ENCODE measurements around the gene MORN5.

The MORN5 gene

DNA sequence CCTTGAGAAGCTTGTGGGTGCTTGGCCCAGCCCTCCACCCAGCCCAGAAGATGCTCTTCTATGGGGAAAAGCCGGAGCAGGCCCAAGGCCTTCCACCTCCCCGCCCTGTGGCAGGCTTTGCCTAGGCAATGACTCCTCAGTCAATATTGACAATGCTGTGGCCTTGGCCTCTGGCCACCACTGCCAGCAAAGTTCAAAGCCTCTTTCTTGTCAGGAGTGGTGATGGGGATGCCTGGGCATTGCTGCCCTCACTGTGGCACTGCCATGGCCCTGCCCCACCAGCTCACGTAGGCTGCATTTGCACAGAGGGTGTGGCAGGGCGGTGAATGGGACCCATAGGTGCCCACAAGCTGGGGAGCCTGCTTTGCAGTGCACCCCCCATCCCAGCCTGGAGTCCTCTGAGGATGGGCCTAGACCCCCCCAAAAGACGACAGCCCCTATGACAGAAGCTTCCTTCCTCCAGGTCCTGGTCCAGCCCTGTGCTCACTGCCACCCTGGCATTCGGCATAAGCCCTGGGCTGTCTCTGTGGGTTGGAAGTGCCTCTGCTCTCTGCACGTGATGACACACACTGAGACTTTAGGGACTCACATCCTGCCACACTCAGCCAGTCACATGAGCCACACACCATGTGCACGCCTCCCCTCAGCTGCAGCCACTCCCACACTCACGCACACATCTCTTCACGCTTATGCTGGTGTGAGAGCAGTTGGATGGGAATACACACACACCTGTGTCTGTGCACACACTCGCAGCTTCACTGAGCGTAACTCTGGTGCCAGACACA, 31.1 kb downstream of the MORN5 start:
- DNase-seq (no peak), ATAC-seq (peak; percentile 45)
- H3K4me3 Mint-ChIP-seq: no peak overlapping the region
- no peaks in the 10 kb centered on the region for H3K9me3 Mint-ChIP-seq
- no peaks in the 10 kb centered on the region for H3K4me1 Mint-ChIP-seq
- peak overlapping the region in 1 of 2 donors; percentile 28 for H3K27ac Mint-ChIP-seq
- H3K27me3 Mint-ChIP-seq: no peaks in the 10 kb centered on the region

DNA sequence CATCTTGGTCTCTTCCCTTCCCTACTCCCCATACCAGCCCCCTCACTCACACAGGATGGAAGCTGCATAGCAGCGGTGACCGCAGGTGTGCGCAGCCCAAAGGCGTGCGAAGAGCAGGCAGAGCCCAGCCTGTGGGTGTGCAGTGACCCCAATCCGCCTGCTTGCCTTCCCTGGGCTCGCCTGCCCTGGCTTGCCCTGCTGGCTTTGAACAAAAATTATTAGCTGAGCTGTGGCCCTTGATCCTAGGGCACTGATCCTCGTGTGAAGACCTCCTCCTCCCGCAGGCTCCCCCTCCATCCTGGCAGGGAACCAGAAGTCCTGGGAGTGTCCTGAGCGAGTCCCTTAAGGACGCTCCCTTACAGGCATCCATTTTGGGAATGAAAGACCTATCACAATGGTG, 31.9 kb downstream of the MORN5 start:
- Mint-ChIP-seq H3K4me3 (no peak overlapping the region), H3K4me1 (no peaks in the 10 kb centered on the region), H3K9me3 (no peaks in the 10 kb centered on the region), H3K27me3 (no peaks in the 10 kb centered on the region), H3K27ac (peak overlapping the region in 1 of 2 donors; percentile 78)
- ATAC-seq (no peak), DNase-seq (no peak)

DNA sequence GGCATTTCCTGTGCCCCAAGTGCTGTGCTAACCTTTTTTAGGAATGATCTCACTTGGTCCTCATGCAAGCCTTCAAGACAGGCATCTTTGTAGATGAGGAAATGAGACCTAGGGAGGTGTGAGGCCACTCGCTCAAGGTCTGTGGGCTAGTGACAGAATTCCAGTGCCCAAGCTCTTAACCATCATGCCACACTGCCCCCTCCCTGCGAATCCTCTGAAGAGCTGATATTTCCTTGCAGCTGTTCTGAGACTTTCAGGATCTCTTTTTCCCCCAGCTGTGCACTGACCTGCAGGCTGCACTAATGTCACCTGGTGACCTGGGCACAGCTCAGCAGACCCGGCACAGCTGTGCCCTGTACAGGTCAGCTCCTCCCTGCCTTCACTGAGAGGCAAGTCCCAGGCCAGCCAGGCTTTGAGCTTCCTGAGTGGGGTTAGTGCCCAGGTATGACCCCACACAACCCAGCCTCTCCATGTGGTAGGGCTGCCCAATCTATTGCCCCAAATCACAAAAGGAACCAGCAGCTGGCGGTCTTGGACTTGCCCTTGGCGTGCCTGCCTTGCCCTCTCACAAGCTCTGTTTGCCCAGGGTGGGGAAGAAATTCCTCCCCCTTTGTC, 32.7 kb downstream of the MORN5 start:
- Mint-ChIP-seq H3K4me3 (no peak overlapping the region), H3K27me3 (peaks cover 5% of the 10 kb centered on the region), H3K9me3 (no peaks in the 10 kb centered on the region), H3K27ac (no peak overlapping the region), H3K4me1 (no peaks in the 10 kb centered on the region)
- DNase-seq: no peak
- no peak for ATAC-seq

DNA sequence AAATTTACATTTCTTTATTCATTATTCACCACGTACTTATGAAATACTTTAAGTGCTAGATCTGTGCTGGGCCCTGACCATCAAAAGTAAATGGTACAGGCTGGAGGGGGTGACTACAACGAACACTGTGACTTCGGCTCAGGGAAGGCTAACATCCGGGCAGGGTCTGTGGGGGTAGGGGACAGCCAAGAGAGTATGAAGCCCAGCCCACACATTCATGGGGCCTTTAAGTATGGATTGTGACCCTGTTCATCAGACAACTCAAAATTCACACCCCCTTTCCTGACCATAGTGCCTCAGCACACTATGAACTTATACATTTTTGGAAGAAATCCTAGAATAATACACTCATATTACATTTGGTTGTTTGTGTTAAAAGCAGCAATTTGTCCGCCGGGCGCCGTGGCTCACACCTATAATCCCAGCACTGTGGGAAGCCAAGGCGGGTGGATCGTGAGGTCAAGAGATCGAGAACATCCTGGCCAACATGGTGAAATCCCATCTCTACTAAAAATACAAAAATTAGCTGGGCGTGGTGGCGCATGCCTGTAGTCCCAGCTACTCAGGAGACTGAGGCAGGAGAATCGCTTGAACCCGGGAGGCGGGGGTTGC, 33.3 kb downstream of the MORN5 start:
- DNase-seq: no peak

DNA sequence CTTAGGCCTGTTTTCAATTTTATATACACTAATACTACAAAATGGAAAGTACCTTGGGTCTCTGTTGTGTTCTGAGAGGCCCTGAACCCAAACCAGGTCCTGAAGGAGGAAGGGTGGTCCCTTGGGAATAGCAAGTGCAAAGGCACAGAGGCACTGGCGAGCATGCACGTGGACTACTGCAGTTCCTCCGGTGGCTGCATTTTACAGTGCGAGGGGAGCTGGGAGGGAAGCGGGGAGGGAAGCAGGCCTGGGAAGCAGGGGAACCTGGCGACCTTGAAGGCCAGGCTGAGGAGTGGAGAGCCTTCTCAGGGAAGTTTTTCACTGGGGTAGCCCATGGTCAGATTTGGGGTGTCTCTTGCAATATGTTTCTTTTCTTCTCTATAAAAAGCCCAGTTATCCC, 33.9 kb downstream of the MORN5 start:
- Mint-ChIP-seq H3K27me3 (peaks cover 6% of the 10 kb centered on the region), H3K9me3 (no peaks in the 10 kb centered on the region), H3K4me3 (no peak overlapping the region), H3K27ac (no peak overlapping the region), H3K4me1 (no peaks in the 10 kb centered on the region)
- DNase-seq (no peak), ATAC-seq (no peak)

More for the DNA sequence above, 33.3 kb downstream of the MORN5 start:
- H3K9me3 Mint-ChIP-seq: no peaks in the 10 kb centered on the region
- peaks cover 6% of the 10 kb centered on the region for H3K27me3 Mint-ChIP-seq
- no peaks in the 10 kb centered on the region for H3K4me1 Mint-ChIP-seq
- ATAC-seq: no peak
- H3K4me3 Mint-ChIP-seq: no peak overlapping the region
- no peak overlapping the region for H3K27ac Mint-ChIP-seq

DNA sequence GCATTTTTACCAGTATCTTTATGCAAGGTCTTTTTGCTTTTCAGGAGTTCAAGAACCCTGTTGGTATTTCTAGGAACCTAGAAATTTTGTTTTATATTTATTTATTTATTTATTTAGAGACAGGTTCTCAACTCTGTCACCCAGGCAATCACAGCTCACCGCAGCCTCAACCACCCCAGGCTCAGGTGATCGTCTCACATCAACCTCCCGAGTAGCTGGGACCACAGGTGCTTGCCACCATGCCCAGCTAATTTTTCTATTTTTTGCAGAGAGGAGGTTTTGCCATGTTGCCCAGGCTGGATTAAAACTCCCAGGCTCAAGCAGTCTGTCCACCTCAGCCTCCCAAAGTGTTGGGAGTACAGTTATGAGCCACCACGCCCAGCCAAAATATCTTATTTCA, 36.2 kb downstream of the MORN5 start:
- Mint-ChIP-seq H3K9me3 (no peaks in the 10 kb centered on the region), H3K27ac (no peak overlapping the region), H3K27me3 (peaks cover 6% of the 10 kb centered on the region), H3K4me1 (no peaks in the 10 kb centered on the region), H3K4me3 (no peak overlapping the region)
- ATAC-seq: no peak
- DNase-seq: no peak

DNA sequence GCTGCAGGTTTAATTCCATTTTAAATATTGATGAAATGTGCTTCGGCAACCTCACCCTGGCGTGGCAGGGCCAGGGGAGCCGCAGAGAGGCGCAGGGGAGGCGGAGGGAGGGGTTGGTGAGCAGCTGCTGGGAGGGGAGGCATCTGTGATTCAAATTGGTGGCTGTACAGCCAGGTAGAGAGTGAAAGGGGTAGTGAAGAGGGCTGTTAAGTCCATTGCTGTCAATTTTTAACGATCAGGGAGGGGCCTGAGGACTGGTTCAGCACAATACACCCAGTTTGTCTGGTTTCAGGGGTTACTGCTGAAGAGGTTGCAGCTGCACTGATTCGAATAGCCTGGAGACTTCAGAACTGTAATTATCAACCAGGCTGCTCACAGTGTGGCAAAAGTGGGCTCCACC, 37.7 kb downstream of the MORN5 start:
- ATAC-seq (no peak), DNase-seq (no peak)
- Mint-ChIP-seq H3K27me3 (peaks cover 6% of the 10 kb centered on the region), H3K4me3 (no peak overlapping the region), H3K4me1 (no peaks in the 10 kb centered on the region), H3K9me3 (no peaks in the 10 kb centered on the region), H3K27ac (no peak overlapping the region)

DNA sequence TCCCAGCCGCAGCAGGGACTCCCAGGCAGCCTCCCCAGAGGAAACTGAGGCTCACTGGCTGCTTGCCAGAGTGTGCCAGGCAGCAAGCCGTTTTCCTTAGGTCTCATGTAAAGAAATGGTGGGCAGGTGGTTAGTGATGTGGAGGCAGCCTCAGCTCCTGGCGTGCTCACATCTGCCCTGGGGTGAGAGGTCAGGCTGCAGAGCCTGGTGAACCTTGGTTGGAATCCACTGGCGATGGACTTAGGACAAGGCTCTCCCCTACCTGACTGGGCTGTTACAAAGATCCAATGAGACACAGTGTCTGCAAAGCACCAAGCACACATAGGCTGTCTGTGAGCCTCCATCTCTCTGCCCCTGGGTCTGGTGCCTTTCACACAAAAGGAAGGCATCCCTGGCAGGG, 38.2 kb downstream of the MORN5 start:
- H3K4me1 Mint-ChIP-seq: no peaks in the 10 kb centered on the region
- H3K27ac Mint-ChIP-seq: no peak overlapping the region
- ATAC-seq (no peak), DNase-seq (no peak)
- H3K4me3 Mint-ChIP-seq: no peak overlapping the region
- peaks cover 6% of the 10 kb centered on the region for H3K27me3 Mint-ChIP-seq
- H3K9me3 Mint-ChIP-seq: no peaks in the 10 kb centered on the region

DNA sequence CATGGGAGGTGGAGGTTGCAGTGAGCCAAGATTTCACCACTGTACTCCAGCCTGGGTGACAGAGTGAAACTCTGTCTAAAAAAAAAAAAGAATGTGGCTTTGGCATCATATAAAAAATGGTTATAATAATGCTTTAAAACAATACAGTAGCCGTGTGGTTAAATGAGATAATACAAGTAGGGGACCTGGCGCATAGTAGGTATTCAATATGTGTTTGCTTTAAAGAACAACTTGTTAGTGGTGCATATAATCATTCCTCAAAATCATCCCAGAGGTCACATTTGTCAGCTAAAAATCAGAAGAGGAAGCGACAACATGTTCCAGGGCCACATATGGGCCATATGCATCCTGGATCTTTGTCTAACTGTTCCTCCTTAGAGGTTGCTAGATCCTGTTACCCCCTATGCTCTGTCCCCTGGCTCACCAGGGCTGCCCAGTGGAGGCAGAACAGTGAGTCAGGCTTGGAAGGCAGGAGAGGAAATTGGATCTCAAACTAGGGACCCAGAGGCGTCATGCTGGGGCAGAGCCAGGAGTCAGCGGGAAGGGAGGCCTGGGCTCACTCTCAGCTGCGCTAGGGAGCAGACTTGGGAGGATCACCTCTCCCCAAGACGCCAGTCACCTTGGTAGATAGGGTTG, 41.4 kb downstream of the MORN5 start:
- Mint-ChIP-seq H3K4me1 (no peaks in the 10 kb centered on the region), H3K27ac (no peak overlapping the region), H3K9me3 (no peaks in the 10 kb centered on the region), H3K27me3 (peaks cover 8% of the 10 kb centered on the region), H3K4me3 (no peak overlapping the region)
- DNase-seq (no peak), ATAC-seq (no peak)

DNA sequence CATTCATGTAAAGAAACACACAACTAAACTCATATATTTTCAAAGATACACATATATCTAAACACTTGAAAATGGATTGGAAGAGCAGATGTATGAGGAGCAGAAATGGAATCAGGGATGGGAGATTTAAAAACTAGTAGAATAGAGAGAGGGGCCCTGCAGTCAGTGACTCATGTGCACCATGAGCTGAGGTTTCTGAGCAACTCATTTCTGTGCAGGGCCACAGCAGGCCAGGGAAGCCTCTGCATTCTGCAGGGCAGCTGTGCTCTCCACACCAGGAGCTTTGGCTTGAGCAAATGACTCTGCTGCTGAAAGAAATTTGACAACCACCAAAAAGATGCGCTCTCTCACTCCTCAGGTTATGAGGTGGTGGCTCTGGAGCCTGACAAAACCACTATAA, 41.9 kb downstream of the MORN5 start:
- H3K4me3 Mint-ChIP-seq: no peak overlapping the region
- no peak for ATAC-seq
- no peak overlapping the region for H3K27ac Mint-ChIP-seq
- DNase-seq: no peak
- H3K4me1 Mint-ChIP-seq: no peaks in the 10 kb centered on the region
- peaks cover 14% of the 10 kb centered on the region for H3K27me3 Mint-ChIP-seq
- no peaks in the 10 kb centered on the region for H3K9me3 Mint-ChIP-seq

DNA sequence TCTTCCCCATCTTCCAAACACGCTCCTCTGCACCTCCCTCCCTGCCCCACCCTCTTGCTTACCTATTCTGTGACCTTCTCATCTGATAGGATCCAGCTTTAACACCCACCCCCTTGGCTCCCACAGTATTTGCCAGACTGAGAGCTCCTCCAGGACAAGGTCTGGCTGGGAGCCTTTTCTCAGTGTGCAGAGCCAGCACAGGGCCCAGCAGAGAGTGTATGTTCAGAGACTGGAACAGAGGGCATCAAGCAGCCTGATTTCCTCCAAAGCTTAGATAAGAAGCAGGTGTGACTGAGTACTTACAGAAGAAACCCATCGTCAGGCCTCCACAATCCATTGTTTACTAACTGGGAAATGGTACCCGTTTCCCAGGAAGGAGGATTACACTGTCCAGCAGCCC, 42.4 kb downstream of the MORN5 start:
- H3K4me3 Mint-ChIP-seq: no peak overlapping the region
- no peak for DNase-seq
- ATAC-seq: no peak
- peaks cover 16% of the 10 kb centered on the region for H3K27me3 Mint-ChIP-seq
- no peaks in the 10 kb centered on the region for H3K4me1 Mint-ChIP-seq
- H3K27ac Mint-ChIP-seq: peak overlapping the region in 1 of 2 donors; percentile 35
- H3K9me3 Mint-ChIP-seq: no peaks in the 10 kb centered on the region

DNA sequence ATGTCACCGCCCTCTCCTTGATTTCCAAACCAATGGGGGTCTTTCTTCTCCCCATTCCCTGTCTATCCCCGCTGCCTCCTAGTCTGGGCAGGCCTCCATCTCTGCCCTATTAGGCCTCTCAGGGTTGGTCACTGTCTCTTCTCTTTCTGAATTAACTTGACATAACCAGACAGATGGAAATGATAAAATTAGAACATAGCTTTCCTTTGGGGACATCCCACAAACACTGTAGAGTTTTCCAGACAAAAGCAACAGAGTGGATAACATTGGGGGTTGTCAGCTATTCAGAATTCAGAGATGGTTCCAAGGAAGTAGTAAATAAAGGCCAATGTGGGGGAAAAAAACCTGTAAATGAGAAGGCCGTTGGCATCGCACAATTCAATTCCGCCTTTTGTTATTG, 44.3 kb downstream of the MORN5 start:
- DNase-seq (no peak), ATAC-seq (no peak)
- H3K4me1 Mint-ChIP-seq: no peaks in the 10 kb centered on the region
- H3K27ac Mint-ChIP-seq: no peak overlapping the region
- H3K4me3 Mint-ChIP-seq: no peak overlapping the region
- peaks cover 19% of the 10 kb centered on the region for H3K27me3 Mint-ChIP-seq
- H3K9me3 Mint-ChIP-seq: no peaks in the 10 kb centered on the region

DNA sequence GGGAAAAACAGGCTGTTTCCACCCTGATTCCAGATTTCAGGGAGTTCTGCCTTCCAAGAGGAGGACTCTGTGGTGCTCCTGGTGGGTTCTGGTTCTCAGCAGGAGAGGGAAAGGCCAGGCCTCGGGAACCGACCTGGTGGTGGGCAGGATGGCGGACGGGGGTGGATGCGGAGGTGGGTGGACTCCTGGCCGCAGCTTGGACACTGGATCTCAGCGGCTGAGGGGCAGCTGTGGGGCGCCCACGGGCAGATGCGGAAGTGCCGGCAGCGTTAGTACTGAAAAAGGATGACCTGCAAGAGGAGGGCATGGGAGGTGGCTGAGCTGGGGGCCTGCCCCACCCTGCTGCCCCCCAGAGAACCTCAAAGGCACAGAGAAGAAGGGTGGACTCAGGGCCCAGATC, 44.8 kb downstream of the MORN5 start:
- no peak overlapping the region for H3K27ac Mint-ChIP-seq
- no peak overlapping the region for H3K4me3 Mint-ChIP-seq
- H3K27me3 Mint-ChIP-seq: peaks cover 23% of the 10 kb centered on the region
- no peaks in the 10 kb centered on the region for H3K9me3 Mint-ChIP-seq
- DNase-seq: no peak
- no peaks in the 10 kb centered on the region for H3K4me1 Mint-ChIP-seq
- no peak for ATAC-seq

DNA sequence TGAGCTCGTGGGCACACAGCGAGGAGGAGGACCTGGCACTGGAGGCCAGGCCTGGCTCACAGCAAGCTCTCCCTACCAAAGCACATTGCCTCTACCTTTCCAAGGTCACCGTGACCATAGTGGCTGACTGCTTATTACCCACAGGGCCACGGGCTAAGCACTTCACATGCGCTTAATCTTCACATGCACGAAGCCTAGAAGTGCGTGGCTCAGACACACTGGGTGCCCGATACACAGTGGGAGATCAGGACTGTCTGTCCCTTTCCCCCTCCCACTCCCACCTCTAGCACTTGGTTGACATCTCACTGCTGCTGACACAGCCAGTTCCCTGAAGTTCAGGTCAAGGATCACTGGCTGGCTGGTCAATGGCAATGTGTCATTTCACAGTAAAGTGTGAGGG, 45.5 kb downstream of the MORN5 start:
- peaks cover 30% of the 10 kb centered on the region for H3K27me3 Mint-ChIP-seq
- no peak overlapping the region for H3K4me3 Mint-ChIP-seq
- no peaks in the 10 kb centered on the region for H3K4me1 Mint-ChIP-seq
- ATAC-seq: no peak
- no peak overlapping the region for H3K27ac Mint-ChIP-seq
- no peak for DNase-seq
- H3K9me3 Mint-ChIP-seq: no peaks in the 10 kb centered on the region

DNA sequence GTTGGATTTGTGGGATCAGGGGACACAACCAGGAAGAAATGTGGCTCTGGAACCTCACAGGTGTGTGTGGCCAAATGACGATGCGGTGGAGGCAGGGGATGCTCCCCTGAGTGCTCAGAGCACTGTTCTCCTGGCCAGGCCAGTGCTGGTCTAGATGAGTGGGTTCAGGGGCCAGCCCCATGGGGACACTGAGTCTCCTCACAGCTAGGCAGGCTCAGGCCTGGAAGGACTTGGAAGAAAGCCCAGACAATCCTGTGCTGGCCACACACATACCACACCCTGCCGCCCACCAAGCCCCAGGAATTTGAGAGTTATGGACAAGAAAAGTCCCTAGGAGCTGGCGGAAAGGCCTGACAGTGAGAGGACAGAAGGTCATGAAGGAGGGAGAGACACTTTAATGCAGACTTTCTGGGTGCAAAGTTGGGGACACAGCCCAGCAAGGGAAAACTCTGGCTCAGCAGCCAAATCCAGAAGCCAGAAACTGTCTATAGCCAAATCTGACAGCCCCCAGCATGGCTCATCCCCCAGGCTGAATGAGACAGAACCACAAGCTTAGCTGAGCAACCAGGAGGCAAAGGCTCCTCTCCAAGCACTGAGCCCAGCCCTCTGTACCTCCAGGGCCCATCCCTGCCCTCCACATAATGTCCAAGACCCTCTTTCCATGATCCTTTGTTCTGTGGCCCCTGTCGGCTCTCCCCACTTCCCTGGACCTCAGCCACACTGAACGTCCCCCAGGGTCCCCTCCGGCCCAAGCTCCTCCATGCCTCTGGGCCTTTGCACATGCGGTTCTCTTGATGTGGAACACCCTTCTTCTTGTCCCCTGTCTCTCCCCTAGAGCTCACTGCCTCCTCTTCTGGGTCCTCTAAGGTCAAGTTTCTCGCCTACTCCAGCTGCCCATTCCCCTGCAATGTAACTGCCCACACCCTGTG, 46.7 kb downstream of the MORN5 start:
- peak overlapping the region; percentile 47 to 60 for H3K27ac Mint-ChIP-seq
- no peak for DNase-seq
- no peaks in the 10 kb centered on the region for H3K4me1 Mint-ChIP-seq
- H3K27me3 Mint-ChIP-seq: peaks cover 42% of the 10 kb centered on the region
- no peak overlapping the region for H3K4me3 Mint-ChIP-seq
- no peak for ATAC-seq
- H3K9me3 Mint-ChIP-seq: no peaks in the 10 kb centered on the region

All from stimulated activated naive CD8-positive, alpha-beta T cell treated with anti-CD3 and anti-CD28 coated beads, Interleukin-15, amount 100 ng/mL, for 72 hours (primary cell).